HG03469 (cell line): ENCODE results near the gene SLF2.

Experiments
- ATAC-seq: cut with Tn5 transposase; IDR thresholded peaks from one replicate; pipeline ENCODE4 v1.9.1; 2021; ENCODE audit warnings: mild to moderate bottlenecking, moderate library complexity, moderate number of reproducible peaks; ENCODE audit not compliant: unreplicated experiment

SLF2 gene

GRCh38 chr10:100998991-100999741 lies 86.4 kb downstream of the SLF2 start:
- no peak for ATAC-seq

GRCh38 chr10:100999742-101000126 lies 87.0 kb downstream of the SLF2 start, which contains the start of gene LZTS2:
Gene LZTS2 (plus strand): TSS chr10:100999808. CDS start chr10:101002539, 2,731 bp downstream.
- ATAC-seq: no peak

- ATAC-seq: no peak
These were observed 87.6 kb downstream of the SLF2 start for GRCh38 chr10:101000127-101000914.

GRCh38 chr10:101000915-101001658 lies 88.3 kb downstream of the SLF2 start:
- no peak for ATAC-seq

DNA sequence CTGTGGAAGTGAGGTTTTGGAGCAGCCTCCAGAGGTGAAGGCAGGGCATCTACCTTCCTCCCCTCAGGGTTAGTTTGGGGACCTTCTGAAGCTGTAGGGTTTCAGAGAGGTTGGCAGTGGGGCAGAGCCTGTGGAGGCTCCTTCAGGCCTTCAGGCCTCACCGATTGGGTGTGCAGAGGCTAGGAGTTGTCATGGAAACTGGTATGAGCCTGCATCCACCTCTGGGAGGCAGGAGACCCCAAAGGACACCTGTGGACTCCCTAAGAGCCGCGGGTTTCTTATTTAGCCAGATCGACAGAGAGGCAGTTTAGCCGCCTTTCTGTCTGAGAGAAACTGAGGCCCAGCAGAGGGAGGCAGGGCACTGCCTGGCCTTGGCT lies 88.9 kb downstream of the SLF2 start:
- ATAC-seq: no peak

GRCh38 chr10:101002456-101002855 lies 89.7 kb downstream of the SLF2 start:
- no peak for ATAC-seq

DNA sequence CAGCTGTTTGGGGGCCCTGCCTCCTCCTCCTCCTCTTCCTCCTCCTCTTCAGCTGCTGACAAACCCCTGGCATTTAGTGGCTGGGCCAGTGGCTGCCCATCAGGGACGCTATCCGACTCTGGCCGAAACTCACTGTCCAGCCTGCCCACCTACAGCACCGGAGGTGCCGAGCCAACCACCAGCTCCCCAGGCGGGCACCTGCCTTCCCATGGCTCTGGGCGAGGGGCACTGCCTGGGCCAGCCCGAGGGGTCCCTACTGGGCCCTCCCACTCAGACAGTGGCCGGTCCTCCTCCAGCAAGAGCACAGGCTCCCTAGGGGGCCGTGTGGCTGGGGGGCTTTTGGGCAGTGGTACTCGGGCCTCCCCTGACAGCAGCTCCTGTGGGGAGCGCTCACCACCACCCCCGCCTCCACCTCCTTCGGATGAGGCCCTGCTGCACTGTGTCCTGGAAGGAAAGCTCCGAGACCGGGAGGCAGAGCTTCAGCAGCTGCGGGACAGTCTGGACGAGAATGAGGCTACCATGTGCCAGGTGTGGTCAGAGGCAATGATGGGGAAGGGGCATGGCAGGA lies 91.0 kb downstream of the SLF2 start:
- no peak for ATAC-seq

DNA sequence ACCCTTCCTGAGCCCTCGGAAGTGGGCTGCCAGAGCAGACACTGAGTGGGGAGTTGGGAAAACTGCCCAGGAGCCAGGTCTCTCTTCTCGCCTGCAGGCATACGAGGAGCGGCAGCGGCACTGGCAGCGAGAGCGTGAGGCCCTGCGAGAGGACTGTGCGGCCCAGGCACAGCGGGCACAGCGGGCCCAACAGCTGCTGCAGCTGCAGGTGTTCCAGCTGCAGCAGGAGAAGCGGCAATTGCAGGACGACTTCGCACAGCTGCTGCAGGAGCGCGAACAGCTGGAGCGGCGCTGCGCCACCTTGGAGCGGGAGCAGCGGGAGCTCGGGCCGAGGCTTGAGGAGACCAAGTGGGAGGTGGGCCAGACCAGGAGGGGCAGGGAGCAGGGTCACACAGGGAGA lies 92.6 kb downstream of the SLF2 start:
- no peak for ATAC-seq

- no peak for ATAC-seq
These were observed 93.3 kb downstream of the SLF2 start for GRCh38 chr10:101005869-101006567.

DNA sequence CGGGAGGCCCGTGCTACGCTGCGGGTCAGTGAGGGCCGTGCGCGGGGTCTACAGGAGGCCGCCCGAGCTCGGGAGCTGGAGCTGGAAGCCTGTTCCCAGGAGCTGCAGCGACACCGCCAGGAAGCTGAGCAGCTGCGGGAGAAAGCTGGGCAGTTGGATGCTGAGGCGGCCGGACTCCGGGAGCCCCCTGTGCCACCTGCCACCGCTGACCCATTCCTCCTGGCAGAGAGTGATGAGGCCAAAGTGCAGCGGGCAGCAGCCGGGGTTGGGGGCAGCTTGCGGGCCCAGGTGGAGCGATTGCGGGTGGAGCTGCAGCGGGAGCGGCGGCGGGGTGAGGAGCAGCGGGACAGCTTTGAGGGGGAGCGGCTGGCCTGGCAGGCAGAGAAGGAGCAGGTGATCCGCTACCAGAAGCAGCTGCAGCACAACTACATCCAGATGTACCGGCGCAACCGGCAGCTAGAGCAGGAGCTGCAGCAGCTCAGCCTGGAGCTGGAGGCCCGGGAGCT lies 93.9 kb downstream of the SLF2 start:
- ATAC-seq: no peak

DNA sequence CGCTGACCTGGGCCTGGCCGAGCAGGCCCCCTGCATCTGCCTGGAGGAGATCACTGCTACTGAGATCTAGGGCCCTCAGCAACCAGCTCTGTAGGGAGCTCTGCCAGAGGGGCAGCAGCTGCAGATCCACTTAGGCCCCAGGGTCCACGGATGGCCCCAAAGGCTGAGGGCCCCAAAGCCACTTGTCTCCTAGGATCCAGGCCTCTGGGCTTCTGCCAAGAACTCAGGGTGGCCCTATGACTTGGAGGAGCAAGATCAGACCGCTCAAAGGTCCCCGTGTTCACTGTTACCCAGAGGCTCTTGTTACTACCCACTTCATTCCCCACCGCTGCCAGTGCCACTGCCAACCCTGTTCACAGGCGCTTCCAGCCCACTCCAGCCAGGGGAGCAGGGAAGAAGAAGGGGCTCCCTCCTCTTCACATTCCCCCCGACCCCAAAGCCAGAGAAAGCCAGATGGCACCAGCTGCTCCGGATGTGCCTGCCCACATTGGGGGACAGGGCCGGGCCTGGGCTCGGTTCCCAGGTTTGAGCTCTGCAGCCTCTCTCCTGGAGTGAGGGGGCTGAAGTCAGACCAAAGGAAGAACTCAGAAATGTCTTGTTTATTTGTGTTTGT lies 94.4 kb downstream of the SLF2 start:
- no peak for ATAC-seq

DNA sequence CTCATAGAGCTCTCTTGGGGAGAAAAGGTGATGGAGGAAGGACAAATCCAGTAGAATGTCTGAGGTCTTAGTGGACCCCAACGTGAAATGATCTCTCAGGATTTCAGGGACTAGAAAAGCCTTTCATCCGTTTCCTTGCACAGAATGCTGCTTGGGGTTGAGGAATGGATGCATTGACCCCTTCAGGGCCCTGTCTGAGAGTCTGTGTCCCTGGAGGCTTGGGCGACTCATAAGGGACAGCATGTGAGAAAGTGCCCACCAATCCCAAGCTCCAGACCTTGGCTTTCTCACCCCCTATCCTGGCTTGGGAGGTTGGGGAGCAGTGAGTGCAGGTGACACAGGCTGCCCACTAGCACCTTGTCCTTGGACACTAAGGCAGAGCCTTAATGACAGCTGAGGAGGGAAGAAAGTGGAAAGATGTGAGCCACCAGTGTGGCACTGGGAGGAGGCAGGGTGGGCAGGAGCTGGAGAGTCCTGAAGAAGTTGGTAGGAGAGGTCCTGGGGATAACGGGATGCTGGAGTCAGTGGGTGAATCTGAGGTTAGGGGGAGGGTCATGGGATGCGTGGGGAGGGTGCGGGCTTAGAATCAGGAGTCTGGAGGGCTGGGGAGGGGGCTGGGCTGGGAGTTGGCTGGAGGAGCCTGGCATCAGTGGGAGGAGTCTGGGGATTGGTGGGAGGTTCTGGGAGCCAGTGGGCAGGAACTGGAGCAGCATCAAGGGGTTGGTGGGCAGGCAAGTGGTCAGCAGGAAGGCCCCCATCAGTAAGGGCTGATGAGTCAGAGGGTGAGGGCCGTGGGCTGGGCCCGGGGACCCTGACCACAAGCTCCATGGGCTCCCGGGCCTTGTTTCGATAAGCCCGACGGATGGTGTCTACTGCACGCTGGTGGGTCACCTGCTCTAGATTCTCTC lies 95.4 kb downstream of the SLF2 start:
- ATAC-seq: no peak

GRCh38 chr10:101008823-101009423 lies 96.2 kb downstream of the SLF2 start:
- no peak for ATAC-seq

DNA sequence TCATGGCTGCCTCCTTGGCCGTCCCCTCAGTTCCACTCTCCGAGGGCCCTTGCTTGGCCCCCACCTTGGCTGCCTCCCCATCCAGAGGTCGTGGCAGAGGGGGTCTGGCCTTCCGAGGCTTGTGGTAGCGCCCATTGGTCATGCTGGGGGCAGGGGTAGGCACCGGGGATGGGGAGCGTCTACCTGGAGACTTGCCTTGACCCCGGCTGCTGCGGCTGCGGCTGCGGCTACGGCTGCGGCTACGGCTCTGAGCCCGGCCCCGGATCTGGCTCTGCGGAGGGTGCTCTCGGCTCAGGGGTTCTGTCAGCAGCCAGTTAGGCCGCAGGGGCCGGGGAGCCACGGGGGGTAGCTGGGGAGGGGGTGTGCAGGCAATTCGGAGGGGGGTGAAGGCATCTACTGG lies 97.6 kb downstream of the SLF2 start:
- ATAC-seq: no peak

DNA sequence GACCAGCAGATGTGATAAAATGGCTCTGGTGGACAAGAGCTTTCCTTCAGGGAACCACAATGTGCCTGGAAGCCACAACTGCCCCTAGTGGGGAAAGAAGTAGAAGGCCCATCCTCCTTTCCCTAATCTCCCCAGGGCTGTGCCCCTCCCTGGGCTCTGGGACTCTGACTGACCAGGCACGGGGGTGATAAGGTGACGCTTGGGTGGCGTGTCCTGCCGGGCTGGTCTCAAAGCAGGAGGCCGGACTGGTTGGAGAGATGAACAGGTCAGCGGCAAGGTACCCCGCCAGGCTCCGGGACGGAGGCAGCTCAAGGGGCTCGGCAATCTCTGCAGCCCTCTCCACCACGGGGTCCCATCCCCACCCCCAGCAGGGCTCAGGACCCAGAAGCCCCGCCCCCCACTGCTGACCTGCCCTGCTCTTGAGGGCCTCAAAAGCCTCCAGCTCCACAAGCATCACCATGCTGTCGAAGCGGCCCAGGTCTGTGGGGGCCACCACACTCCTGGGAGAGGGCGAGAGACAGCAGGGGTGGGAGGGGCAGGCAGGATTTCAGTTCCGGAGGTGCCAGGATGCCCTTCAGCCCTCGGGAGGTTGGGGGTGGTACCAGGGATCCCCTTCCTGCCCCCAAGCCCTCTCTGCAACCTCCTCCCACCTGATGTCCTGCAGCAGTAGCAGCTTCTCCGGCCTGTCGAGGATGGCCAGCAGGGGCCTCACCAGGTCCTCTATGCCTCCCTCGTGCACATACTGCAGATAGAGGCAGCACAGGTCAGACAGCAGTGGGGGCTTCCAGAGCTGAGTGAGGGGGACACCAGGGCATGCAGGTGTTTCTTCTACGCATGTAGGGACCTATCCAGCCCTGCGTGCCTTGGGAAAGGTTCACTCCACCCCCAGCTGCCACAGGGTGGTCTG lies 99.0 kb downstream of the SLF2 start:
- ATAC-seq: no peak

DNA sequence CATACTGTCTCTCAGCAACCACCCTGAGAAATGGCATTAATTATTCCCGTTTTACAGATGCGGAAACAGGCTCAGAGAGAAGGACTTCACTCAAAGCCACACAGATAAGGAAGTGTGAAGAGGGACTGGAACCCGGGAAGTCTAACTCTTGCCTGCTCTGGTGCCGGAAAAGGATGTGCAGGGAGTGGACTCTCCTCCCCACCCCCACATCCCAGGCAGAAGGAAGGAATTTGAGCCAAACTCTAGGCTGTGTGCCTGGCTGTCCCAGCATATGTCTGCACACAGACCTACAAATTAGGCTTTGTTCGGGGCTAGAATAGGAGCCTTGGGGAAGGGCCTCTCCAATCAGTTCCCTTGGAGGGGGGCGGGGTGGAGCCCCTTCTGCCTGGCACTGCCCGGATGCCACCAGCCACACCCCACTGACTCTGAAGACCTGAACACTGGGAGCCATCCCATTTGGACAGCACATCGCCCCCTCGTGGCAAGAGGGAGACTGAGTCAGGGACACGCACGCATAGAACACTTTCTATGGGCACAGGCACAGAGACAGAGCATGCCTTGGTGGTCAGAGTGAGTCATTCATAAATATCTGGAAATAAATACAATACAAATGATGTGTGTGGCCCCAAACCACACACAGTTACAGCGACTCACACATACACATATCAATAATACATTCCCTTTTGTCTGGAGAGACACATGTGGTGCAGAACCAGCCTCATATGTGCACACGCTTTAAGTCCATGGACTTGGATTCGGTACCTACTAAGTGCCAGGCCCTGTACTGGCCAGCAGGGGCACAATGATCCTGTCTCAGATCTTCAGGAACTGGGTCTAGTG lies 100.0 kb downstream of the SLF2 start:
- peak; percentile 75 for ATAC-seq

GRCh38 chr10:101013365-101013825 lies 100.6 kb downstream of the SLF2 start:
- ATAC-seq: no peak
